A549 (cell line): Measurements from ENCODE around the gene SYP.
"Not testable (repeated sequence)": the region's sequence is repeated elsewhere in the genome, so short reads cannot be mapped to it uniquely, and the experiment has no call there.

Experiments
- CTCF ChIP-seq: fragments of >200 bp; sonication (Bioruptor Twin); formaldehyde crosslinking; IDR thresholded peaks from 3 replicates; pipeline ENCODE4 v1.5.1; 2016
- EP300 ChIP-seq, 2 experiments: fragments of >200 bp; sonication (Bioruptor Twin); formaldehyde crosslinking; IDR thresholded peaks; 2 replicates in 1 of 2; 3 replicates in 1 of 2; pipeline ENCODE4 v1.6.1; 2016 to 2017
- HES2 ChIP-seq: fragments of >200 bp; sonication (Bioruptor Twin); formaldehyde crosslinking; IDR thresholded peaks from 2 replicates; pipeline ENCODE4 v1.6.1; 2016
- MAX ChIP-seq: IDR thresholded peaks from 2 replicates; pipeline ENCODE4 v1.6.1; 2012
- MAZ ChIP-seq: fragments of 150-350 bp; IDR thresholded peaks from 2 replicates; pipeline ENCODE4 v1.6.1; 2014; ENCODE audit warnings: antibody characterized with exemption, low read depth, low read length, borderline replicate concordance
- NFE2L2 ChIP-seq: fragments of 150-350 bp; conservative IDR thresholded peaks from 2 replicates; pipeline ENCODE4 v1.6.1; 2014; ENCODE audit warnings: low read length
- REST ChIP-seq: fragments of 200-600 bp; sonication (generic); IDR thresholded peaks from 2 replicates; pipeline ENCODE4 v1.6.1; 2016; ENCODE audit warnings: antibody characterized with exemption, mild to moderate bottlenecking, moderate library complexity

DNA sequence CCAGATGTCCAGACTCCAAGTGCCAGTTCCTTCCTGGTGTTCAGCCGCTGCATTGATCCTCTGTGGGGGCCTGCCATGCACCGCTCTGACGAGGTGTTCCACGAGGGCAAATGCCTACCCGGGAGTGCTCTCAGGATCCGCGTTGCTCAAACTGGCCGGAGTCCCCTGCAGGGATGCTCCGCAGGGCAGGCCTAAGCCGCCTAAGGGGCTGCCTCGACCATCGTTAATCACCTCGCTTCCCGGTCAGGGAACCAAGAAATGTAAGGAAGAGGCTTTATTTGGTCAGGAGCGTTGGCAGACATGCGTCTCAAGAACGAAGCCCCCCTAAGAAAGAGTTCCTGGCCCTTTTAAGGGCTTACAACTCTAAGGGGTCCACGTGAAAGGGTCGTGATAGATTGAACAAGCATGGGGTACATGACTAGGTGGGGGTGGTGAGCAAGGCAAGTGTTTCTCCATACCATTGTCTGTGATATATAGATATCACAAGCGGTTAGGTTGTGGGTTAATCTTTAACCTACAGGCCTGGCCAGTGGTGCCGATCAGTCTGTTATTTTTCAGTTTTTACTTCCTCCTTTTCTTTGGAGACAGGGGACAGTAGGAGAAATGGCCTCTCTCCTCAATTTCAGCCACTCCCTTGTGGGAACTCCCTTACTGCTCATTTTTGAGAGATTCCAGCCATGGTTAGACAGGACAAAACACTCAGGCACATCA, 51.4 kb downstream of the SYP start:
- TF ChIP-seq CTCF; NFE2L2; HES2; EP300 (IDR thresholded peaks at IDR 0.05); REST; MAZ: not testable (repeated sequence)
- 0 out of 2 replicates have a peak, but pooled peaks have one; percentile 12 for TF ChIP-seq MAX
